ENCODE results near the gene CREG2.

The CREG2 gene

DNA sequence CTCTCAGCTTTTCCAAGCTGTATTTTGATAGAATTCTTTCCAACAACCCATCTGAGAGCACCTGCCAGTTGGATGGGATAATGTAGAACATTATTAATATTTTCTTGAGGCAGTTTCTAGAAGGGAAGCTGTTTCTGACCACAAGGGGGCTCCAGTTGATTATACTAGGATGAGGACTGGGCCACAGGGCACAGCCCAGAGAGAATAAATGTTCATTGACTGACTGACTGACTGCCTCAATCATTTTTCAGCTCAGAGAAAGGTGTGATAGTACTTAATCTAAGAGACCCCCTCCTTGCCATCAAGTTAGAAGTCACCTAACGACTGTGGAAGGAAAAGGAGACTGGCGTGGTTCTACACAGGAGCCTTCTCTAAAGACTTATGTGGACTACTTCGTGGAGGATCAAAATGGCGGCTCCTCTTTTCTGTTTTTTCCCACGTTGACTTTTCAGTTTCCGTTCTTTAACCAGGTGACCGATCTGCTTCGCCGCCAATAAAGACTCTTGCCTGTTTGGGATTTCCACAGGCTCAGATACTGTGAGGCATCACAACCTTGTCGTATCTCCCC, 31.9 kb upstream of the CREG2 start:
- Histone ChIP-seq H3K4me1 (ENCODE audit: control insufficient read depth in 1 of 2, insufficient read depth in 2 of 2, low read length in 2 of 2) (no peaks in the 10 kb centered on the region), H3K4ac (ENCODE audit: low read depth, low read length) (no peak overlapping the region), H3K36me3 (ENCODE audit: control insufficient read depth in 1 of 2, insufficient read depth in 2 of 2, low read length in 2 of 2) (no peaks in the 10 kb centered on the region), H3K27ac (ENCODE audit: low read depth, low read length) (no peak overlapping the region), H3K9ac (ENCODE audit: low read length) (no peak overlapping the region), H2BK5ac (ENCODE audit: low read depth, low read length, poor library complexity) (no peak overlapping the region), H2AFZ (ENCODE audit: insufficient read depth, low read length, poor library complexity) (no peak overlapping the region), H3K9me3 (ENCODE audit: insufficient read depth, low read depth, low read length) (no peaks in the 10 kb centered on the region), H3K4me2 (ENCODE audit: low read length) (no peak overlapping the region), H3K18ac (ENCODE audit: low read length) (no peak overlapping the region), H4K91ac (ENCODE audit: low read depth, low read length) (no peak overlapping the region), H3K79me2 (ENCODE audit: control insufficient read depth, insufficient read depth, low read length, poor library complexity) (no peaks in the 10 kb centered on the region), H3K79me1 (ENCODE audit: low read length) (no peaks in the 10 kb centered on the region), H3K27me3 (ENCODE audit: insufficient read depth, low read length) (no peaks in the 10 kb centered on the region), H2BK12ac (ENCODE audit: low read length) (no peak overlapping the region), H3K4me3 (ENCODE audit: low read depth, low read length) (no peak overlapping the region), H2AK5ac (ENCODE audit: low read length) (no peak overlapping the region), H2BK120ac (ENCODE audit: insufficient read depth, low read length, poor library complexity) (no peak overlapping the region), H3K23ac (ENCODE audit: low read length) (no peak overlapping the region), H4K12ac (ENCODE audit: low read depth, low read length) (no peak overlapping the region), H3K14ac (ENCODE audit: low read length) (no peak overlapping the region), H4K8ac (ENCODE audit: low read depth, low read length) (no peak overlapping the region)
- no CpG with 5 or more reads among the region's 10 CpGs for WGBS (ENCODE audit: extremely low coverage, insufficient coverage, insufficient read length)
- peak; percentile 42 to 84 for DNase-seq

DNA sequence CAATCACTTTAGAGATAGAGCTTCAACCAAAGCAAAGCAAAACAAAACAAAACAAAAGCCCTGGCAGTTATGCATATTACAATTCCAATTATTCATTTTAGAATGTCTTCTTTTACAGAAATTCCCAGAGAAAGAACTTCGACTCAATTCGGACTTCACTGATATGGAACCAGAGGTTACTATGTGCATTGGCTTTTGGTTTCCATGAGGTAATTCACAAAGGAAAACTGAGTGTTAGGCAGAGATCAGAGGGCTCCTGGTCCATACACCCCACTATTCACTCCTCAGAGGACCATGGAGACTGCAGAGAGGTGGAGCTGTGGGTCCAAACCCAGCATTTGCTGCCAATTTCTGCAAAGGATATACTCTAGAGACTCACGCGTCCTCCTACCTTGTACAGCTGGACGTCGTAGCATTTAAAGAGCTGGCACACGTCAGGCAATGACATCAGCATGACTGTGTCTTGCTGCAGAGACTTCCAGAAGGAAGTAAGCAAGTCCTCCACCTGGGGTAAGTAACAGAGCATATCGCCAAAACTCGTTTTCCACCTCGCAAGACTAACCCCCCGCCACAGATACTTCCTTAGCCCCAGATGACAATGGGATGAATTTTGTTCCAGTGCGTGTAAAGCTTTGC, 31.3 kb upstream of the CREG2 start:
- WGBS (ENCODE audit: extremely low coverage, insufficient coverage, insufficient read length): no CpG with 5 or more reads among the region's 12 CpGs
- Histone ChIP-seq H4K12ac (ENCODE audit: low read depth, low read length) (no peak overlapping the region), H3K27me3 (ENCODE audit: insufficient read depth, low read length) (no peaks in the 10 kb centered on the region), H3K79me2 (ENCODE audit: control insufficient read depth, insufficient read depth, low read length, poor library complexity) (no peaks in the 10 kb centered on the region), H3K79me1 (ENCODE audit: low read length) (no peaks in the 10 kb centered on the region), H3K9ac (ENCODE audit: low read length) (no peak overlapping the region), H2AK5ac (ENCODE audit: low read length) (no peak overlapping the region), H3K36me3 (ENCODE audit: control insufficient read depth in 1 of 2, insufficient read depth in 2 of 2, low read length in 2 of 2) (no peaks in the 10 kb centered on the region), H4K8ac (ENCODE audit: low read depth, low read length) (no peak overlapping the region), H2BK120ac (ENCODE audit: insufficient read depth, low read length, poor library complexity) (no peak overlapping the region), H3K27ac (ENCODE audit: low read depth, low read length) (no peak overlapping the region), H3K4me1 (ENCODE audit: control insufficient read depth in 1 of 2, insufficient read depth in 2 of 2, low read length in 2 of 2) (no peaks in the 10 kb centered on the region), H3K18ac (ENCODE audit: low read length) (no peak overlapping the region), H4K91ac (ENCODE audit: low read depth, low read length) (no peak overlapping the region), H3K4me2 (ENCODE audit: low read length) (no peak overlapping the region), H3K14ac (ENCODE audit: low read length) (no peak overlapping the region), H3K4me3 (ENCODE audit: low read depth, low read length) (no peak overlapping the region), H3K4ac (ENCODE audit: low read depth, low read length) (no peak overlapping the region), H2BK5ac (ENCODE audit: low read depth, low read length, poor library complexity) (no peak overlapping the region), H2AFZ (ENCODE audit: insufficient read depth, low read length, poor library complexity) (no peak overlapping the region), H3K23ac (ENCODE audit: low read length) (no peak overlapping the region), H2BK12ac (ENCODE audit: low read length) (no peak overlapping the region), H3K9me3 (ENCODE audit: insufficient read depth, low read depth, low read length) (no peaks in the 10 kb centered on the region)
- no peak for DNase-seq

DNA sequence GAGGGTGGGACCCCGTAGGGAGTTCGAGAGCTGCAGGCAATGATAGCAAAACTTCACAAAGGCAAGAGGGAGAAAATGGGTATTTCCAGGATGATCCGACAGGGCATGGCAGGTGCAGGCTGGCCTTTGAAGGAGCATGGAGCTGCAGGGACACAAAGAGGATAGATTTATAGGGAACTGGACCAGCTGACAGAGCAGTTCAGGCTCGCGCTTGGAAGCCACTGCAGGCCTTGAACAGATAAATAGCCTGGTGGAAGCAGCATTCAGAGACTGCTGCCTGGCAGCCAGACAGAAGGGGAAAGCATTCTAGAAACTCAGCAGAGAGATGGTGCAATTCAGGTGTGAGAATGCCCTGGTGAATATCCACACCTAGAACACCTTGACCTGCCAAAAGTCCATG, 29.3 kb upstream of the CREG2 start:
- H2AK5ac ChIP-seq (ENCODE audit: low read length): no peak overlapping the region
- no peaks in the 10 kb centered on the region for H3K9me3 ChIP-seq (ENCODE audit: insufficient read depth, low read depth, low read length)
- no peaks in the 10 kb centered on the region for H3K79me2 ChIP-seq (ENCODE audit: control insufficient read depth, insufficient read depth, low read length, poor library complexity)
- no peak overlapping the region for H3K18ac ChIP-seq (ENCODE audit: low read length)
- DNase-seq: no peak
- H3K4me2 ChIP-seq (ENCODE audit: low read length): no peak overlapping the region
- no peak overlapping the region for H3K14ac ChIP-seq (ENCODE audit: low read length)
- no peak overlapping the region for H3K4ac ChIP-seq (ENCODE audit: low read depth, low read length)
- H3K23ac ChIP-seq (ENCODE audit: low read length): no peak overlapping the region
- H3K27ac ChIP-seq (ENCODE audit: low read depth, low read length): no peak overlapping the region
- H3K79me1 ChIP-seq (ENCODE audit: low read length): no peaks in the 10 kb centered on the region
- no peak overlapping the region for H2BK12ac ChIP-seq (ENCODE audit: low read length)
- H4K12ac ChIP-seq (ENCODE audit: low read depth, low read length): no peak overlapping the region
- H4K91ac ChIP-seq (ENCODE audit: low read depth, low read length): no peak overlapping the region
- H3K4me3 ChIP-seq (ENCODE audit: low read depth, low read length): no peak overlapping the region
- H2BK120ac ChIP-seq (ENCODE audit: insufficient read depth, low read length, poor library complexity): no peak overlapping the region
- no peak overlapping the region for H2AFZ ChIP-seq (ENCODE audit: insufficient read depth, low read length, poor library complexity)
- no peaks in the 10 kb centered on the region for H3K27me3 ChIP-seq (ENCODE audit: insufficient read depth, low read length)
- WGBS (ENCODE audit: extremely low coverage, insufficient coverage, insufficient read length): no CpG with 5 or more reads among the region's 5 CpGs
- H2BK5ac ChIP-seq (ENCODE audit: low read depth, low read length, poor library complexity): no peak overlapping the region
- no peaks in the 10 kb centered on the region for H3K4me1 ChIP-seq (ENCODE audit: control insufficient read depth in 1 of 2, insufficient read depth in 2 of 2, low read length in 2 of 2)
- no peak overlapping the region for H3K9ac ChIP-seq (ENCODE audit: low read length)
- H3K36me3 ChIP-seq (ENCODE audit: control insufficient read depth in 1 of 2, insufficient read depth in 2 of 2, low read length in 2 of 2): no peaks in the 10 kb centered on the region
- no peak overlapping the region for H4K8ac ChIP-seq (ENCODE audit: low read depth, low read length)

DNA sequence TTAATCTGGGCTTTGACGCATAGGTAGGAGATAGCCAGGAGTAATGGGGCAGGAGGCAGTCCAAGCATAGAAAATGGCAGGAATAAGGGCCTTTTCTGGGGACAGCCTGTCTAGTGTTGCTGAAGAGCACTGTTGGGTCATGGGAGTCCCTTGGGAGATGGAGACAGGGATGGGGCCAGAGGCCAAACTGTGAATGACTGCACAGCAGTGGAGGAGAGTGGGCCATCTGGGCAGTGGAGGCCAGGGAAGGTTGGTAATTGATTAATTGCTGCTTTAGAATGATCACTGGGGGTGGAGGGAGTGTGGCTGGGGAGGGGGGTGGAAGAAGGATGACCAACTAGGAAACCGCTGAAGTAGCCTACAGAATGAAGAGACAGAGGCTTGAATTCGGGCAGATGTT, 28.6 kb upstream of the CREG2 start:
- Histone ChIP-seq H3K27ac (ENCODE audit: low read depth, low read length) (no peak overlapping the region), H3K18ac (ENCODE audit: low read length) (no peak overlapping the region), H3K9me3 (ENCODE audit: insufficient read depth, low read depth, low read length) (no peaks in the 10 kb centered on the region), H3K9ac (ENCODE audit: low read length) (no peak overlapping the region), H2BK5ac (ENCODE audit: low read depth, low read length, poor library complexity) (no peak overlapping the region), H2BK120ac (ENCODE audit: insufficient read depth, low read length, poor library complexity) (no peak overlapping the region), H3K36me3 (ENCODE audit: control insufficient read depth in 1 of 2, insufficient read depth in 2 of 2, low read length in 2 of 2) (no peaks in the 10 kb centered on the region), H4K91ac (ENCODE audit: low read depth, low read length) (no peak overlapping the region), H3K4me2 (ENCODE audit: low read length) (no peak overlapping the region), H4K8ac (ENCODE audit: low read depth, low read length) (no peak overlapping the region), H3K4me1 (ENCODE audit: control insufficient read depth in 1 of 2, insufficient read depth in 2 of 2, low read length in 2 of 2) (peaks cover 2 to 4% of the 10 kb centered on the region in 2 experiments), H2BK12ac (ENCODE audit: low read length) (no peak overlapping the region), H3K27me3 (ENCODE audit: insufficient read depth, low read length) (no peaks in the 10 kb centered on the region), H3K14ac (ENCODE audit: low read length) (no peak overlapping the region), H4K12ac (ENCODE audit: low read depth, low read length) (no peak overlapping the region), H3K79me2 (ENCODE audit: control insufficient read depth, insufficient read depth, low read length, poor library complexity) (no peaks in the 10 kb centered on the region), H3K4me3 (ENCODE audit: low read depth, low read length) (no peak overlapping the region), H2AK5ac (ENCODE audit: low read length) (no peak overlapping the region), H3K79me1 (ENCODE audit: low read length) (no peaks in the 10 kb centered on the region), H2AFZ (ENCODE audit: insufficient read depth, low read length, poor library complexity) (no peak overlapping the region), H3K23ac (ENCODE audit: low read length) (no peak overlapping the region), H3K4ac (ENCODE audit: low read depth, low read length) (no peak overlapping the region)
- WGBS (ENCODE audit: extremely low coverage, insufficient coverage, insufficient read length): no CpG with 5 or more reads among the region's 3 CpGs
- no peak for DNase-seq
